ENCODE results near the gene IQCH.

- no peak for TF ChIP-seq CTCF (IDR thresholded peaks at IDR 0.05)
- no peak for TF ChIP-seq POLR2A (IDR thresholded peaks at IDR 0.05)
Measured at GRCh38 chr15:67394873-67395639, 140.5 kb downstream of the IQCH start.
